WTC11 (cell line): ENCODE measurements around the gene CEMIP. TPM values are rescaled to one million over a fixed set of nuclear protein-coding genes. Genes with fewer than 3 reads are reported as not detected.

Experiments used
- ATAC-seq: fragments of 200-7000 bp; cut with Tn5 transposase; 2 replicates; pipeline ENCODE4 v1.10.0; 2021; ENCODE audit warnings: mild to moderate bottlenecking, moderate library complexity
- CTCF ChIA-PET: fragments of 300-600 bp; sonication (Branson Sonifier 250); formaldehyde crosslinking; loops from one replicate; lab custom pipeline; 2021; ENCODE audit warnings: antibody characterized with exemption; lab: Charles Lee
- POLR2A ChIA-PET: fragments of 350-600 bp; sonication (Branson Sonifier 250); formaldehyde crosslinking; loops from one replicate; lab custom pipeline; 2021; ENCODE audit warnings: antibody characterized with exemption; lab: Charles Lee
- DNase-seq: peaks from one replicate; pipeline ENCODE4 v3.0.0; 2021; ENCODE audit warnings: low spot score
- H3K27ac Mint-ChIP-seq: 2 replicates; pipeline ENCODE4 v1.8.0; 2021; ENCODE audit warnings: mixed read lengths
- H3K27me3 Mint-ChIP-seq: 2 replicates; pipeline ENCODE4 v1.8.0; 2021; ENCODE audit warnings: low read depth, mild to moderate bottlenecking, moderate library complexity, mixed read lengths
- H3K36me3 Mint-ChIP-seq: 2 replicates; pipeline ENCODE4 v1.8.0; 2021; ENCODE audit warnings: mixed read lengths
- H3K4me1 Mint-ChIP-seq: 2 replicates; pipeline ENCODE4 v1.8.0; 2022; ENCODE audit warnings: mixed read lengths
- H3K4me3 Mint-ChIP-seq: 2 replicates; pipeline ENCODE4 v1.8.0; 2021; ENCODE audit warnings: mild to moderate bottlenecking, moderate library complexity, mixed read lengths
- H3K9me3 Mint-ChIP-seq: 2 replicates; pipeline ENCODE4 v1.8.0; 2021; ENCODE audit warnings: mixed read lengths
- CBFB ChIP-seq: sonication (generic); formaldehyde crosslinking; IDR thresholded peaks from 2 replicates; pipeline ENCODE4 v1.8.1; 2022; ENCODE audit warnings: mild to moderate bottlenecking, low read depth, missing genetic modification reagents
- CREM ChIP-seq: sonication (generic); formaldehyde crosslinking; IDR thresholded peaks from 2 replicates; pipeline ENCODE4 v1.8.1; 2022; ENCODE audit warnings: mild to moderate bottlenecking, missing genetic modification reagents, moderate library complexity
- E2F4 ChIP-seq: sonication (generic); formaldehyde crosslinking; IDR thresholded peaks from 2 replicates; pipeline ENCODE4 v1.8.1; 2022; ENCODE audit warnings: low read depth, mild to moderate bottlenecking, moderate library complexity, missing genetic modification reagents, borderline replicate concordance
- EMX1 ChIP-seq: fragments of 250-450 bp; sonication (Bioruptor Pico); IDR thresholded peaks from 2 replicates; pipeline ENCODE4 v1.8.0; 2021; ENCODE audit warnings: mild to moderate bottlenecking
- FOXK1 ChIP-seq: sonication (generic); formaldehyde crosslinking; IDR thresholded peaks from 2 replicates; pipeline ENCODE4 v1.8.0; 2022; ENCODE audit warnings: mild to moderate bottlenecking, moderate library complexity, missing genetic modification reagents
- FOXP1 ChIP-seq: sonication (generic); formaldehyde crosslinking; IDR thresholded peaks from 2 replicates; pipeline ENCODE4 v1.8.0; 2022; ENCODE audit warnings: missing genetic modification reagents, mild to moderate bottlenecking, moderate library complexity, borderline replicate concordance
- GRHL2 ChIP-seq: fragments of 250-450 bp; sonication (Bioruptor Pico); IDR thresholded peaks from 2 replicates; pipeline ENCODE4 v1.8.0; 2022; ENCODE audit warnings: mild to moderate bottlenecking, moderate library complexity; ENCODE audit not compliant: insufficient replicate concordance, severe bottlenecking
- HMGA2 ChIP-seq: fragments of 250-450 bp; sonication (Bioruptor Pico); IDR thresholded peaks from 2 replicates; pipeline ENCODE4 v1.4.0; 2021; ENCODE audit warnings: mild to moderate bottlenecking, moderate library complexity
- IRF1 ChIP-seq: sonication (generic); formaldehyde crosslinking; IDR thresholded peaks from 2 replicates; pipeline ENCODE4 v1.8.0; 2023; ENCODE audit warnings: missing genetic modification reagents
- JUN ChIP-seq: sonication (generic); formaldehyde crosslinking; IDR thresholded peaks from 2 replicates; pipeline ENCODE4 v1.8.0; 2023; ENCODE audit warnings: mild to moderate bottlenecking, missing genetic modification reagents
- MXD4 ChIP-seq: fragments of 250-450 bp; sonication (Bioruptor Pico); IDR thresholded peaks from 2 replicates; pipeline ENCODE4 v1.8.0; 2021; ENCODE audit warnings: mild to moderate bottlenecking, moderate library complexity, borderline replicate concordance
- NFATC4 ChIP-seq: fragments of 250-450 bp; sonication (Bioruptor Pico); IDR thresholded peaks from 2 replicates; pipeline ENCODE4 v1.9.0; 2021; ENCODE audit warnings: mild to moderate bottlenecking
- OVOL2 ChIP-seq: fragments of 250-450 bp; sonication (Bioruptor Pico); IDR thresholded peaks from 2 replicates; pipeline ENCODE4 v1.9.0; 2021; ENCODE audit warnings: mild to moderate bottlenecking, borderline replicate concordance
- PRRX2 ChIP-seq: fragments of 250-450 bp; sonication (Bioruptor Pico); IDR thresholded peaks from 2 replicates; pipeline ENCODE4 v1.8.0; 2021; ENCODE audit warnings: mild to moderate bottlenecking
- SMAD4 ChIP-seq: sonication (generic); formaldehyde crosslinking; IDR thresholded peaks from 2 replicates; pipeline ENCODE4 v1.8.0; 2022; ENCODE audit warnings: mild to moderate bottlenecking, missing genetic modification reagents
- TCF7 ChIP-seq: sonication (generic); formaldehyde crosslinking; IDR thresholded peaks from 2 replicates; pipeline ENCODE4 v1.8.0; 2022; ENCODE audit warnings: mild to moderate bottlenecking, low read depth, missing genetic modification reagents, moderate library complexity
- TP53 ChIP-seq: sonication (generic); formaldehyde crosslinking; IDR thresholded peaks from 2 replicates; pipeline ENCODE4 v1.8.1; 2023; ENCODE audit warnings: mild to moderate bottlenecking, missing genetic modification reagents
- ZBTB21 ChIP-seq: sonication (generic); formaldehyde crosslinking; IDR thresholded peaks from 2 replicates; pipeline ENCODE4 v1.8.1; 2023; ENCODE audit warnings: mild to moderate bottlenecking, missing genetic modification reagents, borderline replicate concordance
- ZNF121 ChIP-seq: sonication (generic); formaldehyde crosslinking; IDR thresholded peaks from 2 replicates; pipeline ENCODE4 v1.8.0; 2023; ENCODE audit warnings: missing genetic modification reagents
- ZNF219 ChIP-seq: sonication (generic); formaldehyde crosslinking; IDR thresholded peaks from 2 replicates; pipeline ENCODE4 v1.8.0; 2023; ENCODE audit warnings: missing genetic modification reagents, mild to moderate bottlenecking, borderline replicate concordance
- ZNF232 ChIP-seq: sonication (generic); formaldehyde crosslinking; IDR thresholded peaks from 2 replicates; pipeline ENCODE4 v1.8.0; 2022; ENCODE audit warnings: mild to moderate bottlenecking, missing genetic modification reagents
- ZNF416 ChIP-seq: fragments of 250-450 bp; sonication (Bioruptor Pico); IDR thresholded peaks from 2 replicates; pipeline ENCODE4 v1.9.0; 2021; ENCODE audit warnings: mild to moderate bottlenecking, inconsistent platforms
- ZNF423 ChIP-seq: fragments of 250-450 bp; sonication (Bioruptor Pico); IDR thresholded peaks from 2 replicates; pipeline ENCODE4 v2.1.2; 2022; ENCODE audit warnings: mild to moderate bottlenecking, moderate library complexity
- ZNF671 ChIP-seq: fragments of 250-450 bp; sonication (Bioruptor Pico); IDR thresholded peaks from 2 replicates; pipeline ENCODE4 v1.8.0; 2021; ENCODE audit warnings: mild to moderate bottlenecking
- total RNA-seq: library from RNA; stranded (reverse); gene quantifications from 3 replicates; pipeline ENCODE4 v1.2.3, GENCODE V29; 2021
- TF ChIP-seq, protein P1 (sequence below): sonication (generic); formaldehyde crosslinking; IDR thresholded peaks from 2 replicates; pipeline ENCODE4 v1.8.1; 2022; ENCODE audit warnings: mild to moderate bottlenecking, moderate library complexity, missing genetic modification reagents
- TF ChIP-seq, protein P2 (sequence below): sonication (generic); formaldehyde crosslinking; IDR thresholded peaks from 2 replicates; pipeline ENCODE4 v1.8.1; 2022; ENCODE audit warnings: mild to moderate bottlenecking, missing genetic modification reagents, moderate library complexity, borderline replicate concordance
- TF ChIP-seq, protein P3 (sequence below): fragments of 250-450 bp; sonication (Bioruptor Pico); IDR thresholded peaks from 2 replicates; pipeline ENCODE4 v1.9.0; 2021; ENCODE audit warnings: mild to moderate bottlenecking, borderline replicate concordance

The CEMIP gene
- total RNA-seq, 1 experiment from 2014 or later = 0.87 TPM

- ChIA-PET POLR2A (no interaction called here), CTCF (interaction anchor here (1.2 kb wide), 1 partner anchor 277 kb away, joined by 3 read pairs; no protein-coding TSS in a partner anchor)
- no peaks in the 10 kb centered on the region for H3K9me3 Mint-ChIP-seq
- no peak for TF ChIP-seq CREM
- TF ChIP-seq HMGA2 (CRISPR knock-in tag) = no peak
- TF ChIP-seq ZNF232 (CRISPR knock-in tag) = no peak
- no peak for TF ChIP-seq TP53 (CRISPR knock-in tag)
- TF ChIP-seq ZNF671 = 0 out of 2 replicates have a peak, but pooled peaks have one; percentile 2
- TF ChIP-seq TCF7 = no peak
- TF ChIP-seq SMAD4 = no peak
- no peak for TF ChIP-seq MXD4 (CRISPR knock-in tag)
- H3K27ac Mint-ChIP-seq = peak overlapping the region; percentile 97
- H3K27me3 Mint-ChIP-seq = no peaks in the 10 kb centered on the region
- H3K4me1 Mint-ChIP-seq = peaks cover 53% of the 10 kb centered on the region
- no peak for DNase-seq
- no peaks in the 10 kb centered on the region for H3K36me3 Mint-ChIP-seq
- ATAC-seq = peak; percentile 8
- peak overlapping the region; percentile 99 for H3K4me3 Mint-ChIP-seq
Measured at GRCh38 chr15:80989081-80989517, 209.9 kb downstream of the CEMIP start.

DNA sequence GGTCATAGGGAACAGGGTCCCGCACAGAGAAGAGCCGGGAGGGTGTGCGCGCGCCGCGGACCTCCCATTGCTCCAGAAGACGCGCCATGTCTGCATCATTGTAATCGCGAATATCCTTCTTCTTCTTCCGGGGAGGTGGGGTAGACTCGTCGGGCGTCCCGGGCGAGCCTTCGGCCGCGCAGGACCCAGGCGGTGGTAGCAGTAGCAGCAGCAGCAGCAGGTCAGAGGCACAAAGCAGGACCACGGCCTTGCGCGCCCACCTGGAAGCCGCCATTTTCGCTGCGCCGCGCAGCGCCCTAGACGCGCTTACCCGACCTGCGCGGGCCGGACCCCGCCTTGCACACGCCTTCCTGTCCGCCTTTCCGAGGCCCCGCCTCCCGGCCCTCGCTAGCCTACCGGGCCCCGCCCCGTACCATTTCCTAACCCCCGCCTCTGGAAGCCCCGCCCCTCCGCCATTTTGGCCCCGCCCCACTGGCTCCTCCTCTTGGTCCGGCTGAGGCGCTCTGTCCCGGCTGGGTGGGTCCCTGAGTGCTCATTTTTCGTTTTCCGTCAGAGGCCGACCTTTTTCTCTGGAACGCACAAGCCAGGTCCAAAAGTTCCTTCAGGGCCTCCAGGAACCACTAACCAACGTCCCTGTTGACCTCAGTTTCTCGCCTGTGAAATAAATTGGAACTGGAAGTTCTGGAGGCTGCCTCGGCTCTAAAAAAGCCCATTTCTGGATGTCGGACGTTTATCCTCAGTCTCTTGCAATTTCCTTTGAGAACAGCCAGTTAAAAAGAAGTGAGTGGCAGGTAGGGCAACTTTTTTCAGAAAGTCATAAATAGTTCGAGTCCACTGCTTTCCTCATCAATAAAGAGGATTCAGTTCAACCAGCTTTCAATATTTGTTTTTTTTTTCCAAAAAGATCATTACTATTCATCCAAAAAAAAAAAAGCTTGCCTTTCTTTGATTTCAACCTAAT is 210.6 kb downstream of the CEMIP start, which contains the start of gene MESD:
Gene MESD, minus strand, starts transcription at position 302 of the 961 bp plus-strand sequence. Its CDS starts 28 bp downstream, at position 274.
- ChIA-PET CTCF (interaction anchor here (0.6 to 3.4 kb wide), 2 partner anchors 44 to 276 kb away, joined by 3 to 18 read pairs; no protein-coding TSS in a partner anchor), POLR2A (interaction anchor here (0.6 kb wide), 1 partner anchor 55 kb away, joined by 3 read pairs; no protein-coding TSS in a partner anchor)
- H3K9me3 Mint-ChIP-seq = no peaks in the 10 kb centered on the region
- no peaks in the 10 kb centered on the region for H3K27me3 Mint-ChIP-seq
- peaks cover 48% of the 10 kb centered on the region for H3K4me1 Mint-ChIP-seq
- DNase-seq (peak; percentile 98), ATAC-seq (peak; percentile 98)
- H3K4me3 Mint-ChIP-seq = peak within 1 kb of the TSS; percentile 99
- no peaks in the 10 kb centered on the region for H3K36me3 Mint-ChIP-seq
- H3K27ac Mint-ChIP-seq = peak within 1 kb of the TSS; percentile 97
- TF ChIP-seq FOXP1 (CRISPR knock-in tag) (peak; percentile 81; the same call in 1 of the 2 replicates), PRRX2 (CRISPR knock-in tag) (no peak), ZNF416 (CRISPR knock-in tag) (peak; percentile 20; the same call in 1 of the 2 replicates), OVOL2 (CRISPR knock-in tag) (no peak), CREM (no peak), NFATC4 (CRISPR knock-in tag) (no peak), ZNF219 (no peak), JUN (CRISPR knock-in tag) (no peak), ZNF121 (CRISPR knock-in tag) (no peak), E2F4 (CRISPR knock-in tag) (peak; percentile 51; the same call in 1 of the 2 replicates), ZBTB21 (CRISPR knock-in tag) (no peak), FOXK1 (CRISPR knock-in tag) (peak; percentile 42; the same call in 1 of the 2 replicates), CBFB (CRISPR knock-in tag) (no peak), ZNF423 (CRISPR knock-in tag) (no peak), EMX1 (CRISPR knock-in tag) (no peak), IRF1 (CRISPR knock-in tag) (no peak), GRHL2 (CRISPR knock-in tag) (no peak), SMAD4 (no peak)
- TF ChIP-seq, protein P1, sequence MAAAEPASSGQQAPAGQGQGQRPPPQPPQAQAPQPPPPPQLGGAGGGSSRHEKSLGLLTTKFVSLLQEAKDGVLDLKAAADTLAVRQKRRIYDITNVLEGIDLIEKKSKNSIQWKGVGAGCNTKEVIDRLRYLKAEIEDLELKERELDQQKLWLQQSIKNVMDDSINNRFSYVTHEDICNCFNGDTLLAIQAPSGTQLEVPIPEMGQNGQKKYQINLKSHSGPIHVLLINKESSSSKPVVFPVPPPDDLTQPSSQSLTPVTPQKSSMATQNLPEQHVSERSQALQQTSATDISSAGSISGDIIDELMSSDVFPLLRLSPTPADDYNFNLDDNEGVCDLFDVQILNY (CRISPR knock-in tag) = peak; percentile 63; the same call in 1 of the 2 replicates
- TF ChIP-seq, protein P2, sequence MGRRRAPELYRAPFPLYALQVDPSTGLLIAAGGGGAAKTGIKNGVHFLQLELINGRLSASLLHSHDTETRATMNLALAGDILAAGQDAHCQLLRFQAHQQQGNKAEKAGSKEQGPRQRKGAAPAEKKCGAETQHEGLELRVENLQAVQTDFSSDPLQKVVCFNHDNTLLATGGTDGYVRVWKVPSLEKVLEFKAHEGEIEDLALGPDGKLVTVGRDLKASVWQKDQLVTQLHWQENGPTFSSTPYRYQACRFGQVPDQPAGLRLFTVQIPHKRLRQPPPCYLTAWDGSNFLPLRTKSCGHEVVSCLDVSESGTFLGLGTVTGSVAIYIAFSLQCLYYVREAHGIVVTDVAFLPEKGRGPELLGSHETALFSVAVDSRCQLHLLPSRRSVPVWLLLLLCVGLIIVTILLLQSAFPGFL (CRISPR knock-in tag) = no peak
- TF ChIP-seq, protein P3, sequence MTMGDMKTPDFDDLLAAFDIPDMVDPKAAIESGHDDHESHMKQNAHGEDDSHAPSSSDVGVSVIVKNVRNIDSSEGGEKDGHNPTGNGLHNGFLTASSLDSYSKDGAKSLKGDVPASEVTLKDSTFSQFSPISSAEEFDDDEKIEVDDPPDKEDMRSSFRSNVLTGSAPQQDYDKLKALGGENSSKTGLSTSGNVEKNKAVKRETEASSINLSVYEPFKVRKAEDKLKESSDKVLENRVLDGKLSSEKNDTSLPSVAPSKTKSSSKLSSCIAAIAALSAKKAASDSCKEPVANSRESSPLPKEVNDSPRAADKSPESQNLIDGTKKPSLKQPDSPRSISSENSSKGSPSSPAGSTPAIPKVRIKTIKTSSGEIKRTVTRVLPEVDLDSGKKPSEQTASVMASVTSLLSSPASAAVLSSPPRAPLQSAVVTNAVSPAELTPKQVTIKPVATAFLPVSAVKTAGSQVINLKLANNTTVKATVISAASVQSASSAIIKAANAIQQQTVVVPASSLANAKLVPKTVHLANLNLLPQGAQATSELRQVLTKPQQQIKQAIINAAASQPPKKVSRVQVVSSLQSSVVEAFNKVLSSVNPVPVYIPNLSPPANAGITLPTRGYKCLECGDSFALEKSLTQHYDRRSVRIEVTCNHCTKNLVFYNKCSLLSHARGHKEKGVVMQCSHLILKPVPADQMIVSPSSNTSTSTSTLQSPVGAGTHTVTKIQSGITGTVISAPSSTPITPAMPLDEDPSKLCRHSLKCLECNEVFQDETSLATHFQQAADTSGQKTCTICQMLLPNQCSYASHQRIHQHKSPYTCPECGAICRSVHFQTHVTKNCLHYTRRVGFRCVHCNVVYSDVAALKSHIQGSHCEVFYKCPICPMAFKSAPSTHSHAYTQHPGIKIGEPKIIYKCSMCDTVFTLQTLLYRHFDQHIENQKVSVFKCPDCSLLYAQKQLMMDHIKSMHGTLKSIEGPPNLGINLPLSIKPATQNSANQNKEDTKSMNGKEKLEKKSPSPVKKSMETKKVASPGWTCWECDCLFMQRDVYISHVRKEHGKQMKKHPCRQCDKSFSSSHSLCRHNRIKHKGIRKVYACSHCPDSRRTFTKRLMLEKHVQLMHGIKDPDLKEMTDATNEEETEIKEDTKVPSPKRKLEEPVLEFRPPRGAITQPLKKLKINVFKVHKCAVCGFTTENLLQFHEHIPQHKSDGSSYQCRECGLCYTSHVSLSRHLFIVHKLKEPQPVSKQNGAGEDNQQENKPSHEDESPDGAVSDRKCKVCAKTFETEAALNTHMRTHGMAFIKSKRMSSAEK (CRISPR knock-in tag) = no peak
